GM21360 (cell line): ENCODE results near the gene CLDN14.
"Not testable (repeated sequence)": the region's sequence is repeated elsewhere in the genome, so short reads cannot be mapped to it uniquely, and the experiment has no call there.

Experiments
- ATAC-seq: cut with Tn5 transposase; IDR thresholded peaks from one replicate; pipeline ENCODE4 v1.9.1; 2021; ENCODE audit warnings: mild to moderate bottlenecking, moderate library complexity; ENCODE audit not compliant: unreplicated experiment

Gene CLDN14

GRCh38 chr21:36502365-36502764, 22.4 kb upstream of the CLDN14 start:
- ATAC-seq: no peak

- no peak for ATAC-seq
Measured at GRCh38 chr21:36501589-36501892, 21.6 kb upstream of the CLDN14 start.

GRCh38 chr21:36499578-36500471, 19.9 kb upstream of the CLDN14 start:
- ATAC-seq: no peak

GRCh38 chr21:36494557-36494956, 14.6 kb upstream of the CLDN14 start:
- ATAC-seq: no peak

GRCh38 chr21:36491209-36491910, 11.4 kb upstream of the CLDN14 start:
- ATAC-seq: no peak

- ATAC-seq: no peak
Measured at GRCh38 chr21:36489776-36490165, 9.8 kb upstream of the CLDN14 start.

GRCh38 chr21:36489103-36489775, 9.3 kb upstream of the CLDN14 start:
- ATAC-seq: no peak

- ATAC-seq: no peak
Measured at GRCh38 chr21:36487641-36488307, 7.9 kb upstream of the CLDN14 start.

GRCh38 chr21:36486246-36486645, 6.3 kb upstream of the CLDN14 start:
- ATAC-seq: no peak

GRCh38 chr21:36485476-36485875, 5.6 kb upstream of the CLDN14 start:
- ATAC-seq: no peak

- no peak for ATAC-seq
Measured at GRCh38 chr21:36483095-36483494, 3.2 kb upstream of the CLDN14 start.

- ATAC-seq: no peak
Measured at GRCh38 chr21:36482673-36483072, 2.8 kb upstream of the CLDN14 start.

GRCh38 chr21:36482181-36482580, 2.3 kb upstream of the CLDN14 start:
- ATAC-seq: no peak

- no peak for ATAC-seq
Measured at GRCh38 chr21:36481639-36482038, 1.7 kb upstream of the CLDN14 start.

GRCh38 chr21:36480618-36481017, 696 bp upstream of the CLDN14 start:
- no peak for ATAC-seq

GRCh38 chr21:36478941-36479340, 981 bp downstream of the CLDN14 start:
- ATAC-seq: no peak

GRCh38 chr21:36478207-36478701, 1.7 kb downstream of the CLDN14 start:
- ATAC-seq: no peak

GRCh38 chr21:36477559-36477958, 2.4 kb downstream of the CLDN14 start:
- no peak for ATAC-seq

GRCh38 chr21:36477001-36477400, 2.9 kb downstream of the CLDN14 start:
- ATAC-seq: no peak

GRCh38 chr21:36476541-36476940, 3.4 kb downstream of the CLDN14 start:
- ATAC-seq: not testable (repeated sequence)

- no peak for ATAC-seq
Measured at GRCh38 chr21:36474591-36474990, 5.3 kb downstream of the CLDN14 start.
